Uterus (tissue), 2 donors: ENCODE data around the gene PPARG.

ENCODE experiments used
- POLR2A ChIP-seq, 2 donors: fragments of 450-650 bp; IDR thresholded peaks; one replicate each; pipeline ENCODE4 v1.6.1; 2016; ENCODE audit warnings: antibody characterized with exemption in 2 of 2, mild to moderate bottlenecking in 1 of 2, moderate library complexity in 1 of 2
- TF ChIP-seq, protein P1 (sequence below), 4 experiments: fragments of 200-600 bp in 2 of 4; fragments of 450-650 bp in 2 of 4; sonication (generic) in 2 of 4; IDR thresholded peaks; one replicate each; pipeline ENCODE4 v1.5.1; 2016 to 2019; ENCODE audit warnings: antibody characterized with exemption in 4 of 4, mild to moderate bottlenecking in 2 of 4, moderate library complexity in 1 of 4

GRCh38 chr3:12442654-12443501 lies 154.0 kb downstream of the PPARG start:
- TF ChIP-seq, protein P1, sequence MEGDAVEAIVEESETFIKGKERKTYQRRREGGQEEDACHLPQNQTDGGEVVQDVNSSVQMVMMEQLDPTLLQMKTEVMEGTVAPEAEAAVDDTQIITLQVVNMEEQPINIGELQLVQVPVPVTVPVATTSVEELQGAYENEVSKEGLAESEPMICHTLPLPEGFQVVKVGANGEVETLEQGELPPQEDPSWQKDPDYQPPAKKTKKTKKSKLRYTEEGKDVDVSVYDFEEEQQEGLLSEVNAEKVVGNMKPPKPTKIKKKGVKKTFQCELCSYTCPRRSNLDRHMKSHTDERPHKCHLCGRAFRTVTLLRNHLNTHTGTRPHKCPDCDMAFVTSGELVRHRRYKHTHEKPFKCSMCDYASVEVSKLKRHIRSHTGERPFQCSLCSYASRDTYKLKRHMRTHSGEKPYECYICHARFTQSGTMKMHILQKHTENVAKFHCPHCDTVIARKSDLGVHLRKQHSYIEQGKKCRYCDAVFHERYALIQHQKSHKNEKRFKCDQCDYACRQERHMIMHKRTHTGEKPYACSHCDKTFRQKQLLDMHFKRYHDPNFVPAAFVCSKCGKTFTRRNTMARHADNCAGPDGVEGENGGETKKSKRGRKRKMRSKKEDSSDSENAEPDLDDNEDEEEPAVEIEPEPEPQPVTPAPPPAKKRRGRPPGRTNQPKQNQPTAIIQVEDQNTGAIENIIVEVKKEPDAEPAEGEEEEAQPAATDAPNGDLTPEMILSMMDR (IDR thresholded peaks at IDR 0.05) = no peak
- no peak for TF ChIP-seq POLR2A (IDR thresholded peaks at IDR 0.05)
